IMR-90 (cell line): ENCODE data around the gene CLDN6. TPM values are rescaled to one million over a fixed set of nuclear protein-coding genes. Genes with fewer than 3 reads are reported as not detected.
A peak's percentile ranks its signal among the peaks of the same experiment; 100 is the strongest.

ENCODE experiments used
- ATAC-seq: fragments of 200-7000 bp; cut with Tn5 transposase; 2 replicates; pipeline ENCODE4 v1.9.1; 2020; ENCODE audit warnings: low read depth, mild to moderate bottlenecking, moderate library complexity
- BruUV-seq: library from RNA; stranded (reverse); fragments of 400-500 nt; replicated peaks from 2 replicates; lab custom pipeline; 2021; lab: Mats Ljungman, UMichigan
- CTCF ChIA-PET: fragments of 300-600 bp; formaldehyde crosslinking; extraction: SDS; loops from one replicate; lab custom pipeline; 2021; ENCODE audit warnings: antibody characterized with exemption; lab: Yijun Ruan, JAX
- POLR2A ChIA-PET: fragments of 300-600 bp; sonication (Branson Sonifier 250); formaldehyde crosslinking; loops from one replicate; lab custom pipeline; 2022; ENCODE audit warnings: antibody characterized with exemption; ENCODE audit not compliant: unreplicated experiment; lab: Charles Lee
- DNase-seq: peaks from one replicate; pipeline ENCODE4 v3.0.0; 2013
- H2AFZ ChIP-seq: replicated peaks from 2 replicates; pipeline ENCODE3; 2013; ENCODE audit warnings: low read length, mild to moderate bottlenecking; ENCODE audit not compliant: poor library complexity
- H2AK5ac ChIP-seq: 2 replicates; pipeline ENCODE4 v1.6.1; 2013; ENCODE audit warnings: low read depth, low read length, inconsistent platforms
- H2AK9ac ChIP-seq: replicated peaks from 2 replicates; pipeline ENCODE3; 2013; ENCODE audit warnings: mild to moderate bottlenecking, low read depth, low read length, moderate library complexity; ENCODE audit not compliant: poor library complexity
- H2BK120ac ChIP-seq: 2 replicates; pipeline ENCODE4 v1.6.1; 2013; ENCODE audit warnings: low read depth, low read length, inconsistent platforms
- H2BK15ac ChIP-seq: 3 replicates; pipeline ENCODE4 v1.6.1; 2013; ENCODE audit warnings: low read depth, low read length, inconsistent platforms
- H2BK20ac ChIP-seq: 2 replicates; pipeline ENCODE4 v1.6.1; 2013; ENCODE audit warnings: low read depth, mild to moderate bottlenecking, inconsistent platforms, low read length, moderate library complexity
- H2BK5ac ChIP-seq: 2 replicates; pipeline ENCODE4 v1.6.1; 2013; ENCODE audit warnings: mild to moderate bottlenecking, low read depth, low read length, inconsistent platforms; ENCODE audit not compliant: poor library complexity, severe bottlenecking
- H3K14ac ChIP-seq: replicated peaks from 2 replicates; pipeline ENCODE4 v1.6.1; 2013; ENCODE audit warnings: low read depth, low read length, inconsistent platforms
- H3K18ac ChIP-seq: 2 replicates; pipeline ENCODE4 v1.6.1; 2013; ENCODE audit warnings: low read depth, low read length, control low read depth
- H3K23ac ChIP-seq: 2 replicates; pipeline ENCODE4 v1.6.1; 2013; ENCODE audit warnings: low read depth, low read length, inconsistent platforms
- H3K27ac ChIP-seq: 2 replicates; pipeline ENCODE4 v1.5.1; 2013; ENCODE audit warnings: mild to moderate bottlenecking, control low read depth, low read length; ENCODE audit not compliant: insufficient read depth
- H3K27me3 ChIP-seq: 2 replicates; pipeline ENCODE4 v1.6.1; 2013; ENCODE audit warnings: low read length; ENCODE audit not compliant: control insufficient read depth, insufficient read depth
- H3K36me3 ChIP-seq: 2 replicates; pipeline ENCODE4 v1.6.1; 2013; ENCODE audit warnings: low read length, mixed read lengths; ENCODE audit not compliant: control insufficient read depth, insufficient read depth
- H3K4ac ChIP-seq: 2 replicates; pipeline ENCODE4 v1.6.1; 2013; ENCODE audit warnings: low read depth, low read length, inconsistent platforms
- H3K4me1 ChIP-seq: 2 replicates; pipeline ENCODE4 v1.6.1; 2013; ENCODE audit warnings: low read length, mixed read lengths; ENCODE audit not compliant: control insufficient read depth, insufficient read depth
- H3K4me2 ChIP-seq: 2 replicates; pipeline ENCODE4 v1.6.1; 2013; ENCODE audit warnings: low read depth, mild to moderate bottlenecking, control low read depth, low read length, moderate library complexity
- H3K4me3 ChIP-seq: 2 replicates; pipeline ENCODE4 v1.5.1; 2013; ENCODE audit warnings: low read depth, mild to moderate bottlenecking, control low read depth, low read length, moderate library complexity; ENCODE audit not compliant: insufficient read depth
- H3K56ac ChIP-seq: 2 replicates; pipeline ENCODE4 v1.6.1; 2013; ENCODE audit warnings: low read length, inconsistent platforms; ENCODE audit not compliant: insufficient read depth; ENCODE audit errors: extremely low read depth
- H3K79me1 ChIP-seq, 2 experiments: 2 replicates each; pipeline ENCODE4 v1.6.1; 2013; ENCODE audit warnings: low read length in 2 of 2, inconsistent platforms in 1 of 2, low read depth in 1 of 2
- H3K9ac ChIP-seq: 2 replicates; pipeline ENCODE4 v1.6.1; 2013; ENCODE audit warnings: low read depth, low read length, control low read depth
- H3K9me1 ChIP-seq: 2 replicates; pipeline ENCODE4 v1.6.1; 2013; ENCODE audit warnings: low read length, inconsistent platforms; ENCODE audit not compliant: insufficient read depth
- H3K9me3 ChIP-seq: 2 replicates; pipeline ENCODE4 v1.6.1; 2013; ENCODE audit warnings: low read length; ENCODE audit not compliant: control insufficient read depth, insufficient read depth
- H4K20me1 ChIP-seq: 2 replicates; pipeline ENCODE4 v1.6.1; 2013; ENCODE audit warnings: low read length, inconsistent platforms; ENCODE audit not compliant: insufficient read depth
- H4K5ac ChIP-seq: 2 replicates; pipeline ENCODE4 v1.6.1; 2013; ENCODE audit warnings: mild to moderate bottlenecking, low read depth, low read length, control low read depth
- H4K8ac ChIP-seq, 2 experiments: 2 replicates each; pipeline ENCODE4 v1.6.1; 2013; ENCODE audit warnings: low read depth in 2 of 2, low read length in 2 of 2, control low read depth in 1 of 2, inconsistent platforms in 1 of 2
- H4K91ac ChIP-seq: 2 replicates; pipeline ENCODE4 v1.6.1; 2013; ENCODE audit warnings: low read depth, low read length, inconsistent platforms; ENCODE audit not compliant: insufficient read depth
- BHLHE40 ChIP-seq: fragments of 150-350 bp; IDR thresholded peaks from 2 replicates; pipeline ENCODE4 v1.6.1; 2016; ENCODE audit warnings: mild to moderate bottlenecking, low read depth, low read length
- POLR2A ChIP-seq: IDR thresholded peaks from 2 replicates; pipeline ENCODE4 v1.6.1; 2012; ENCODE audit warnings: mild to moderate bottlenecking, low read depth, low read length
- RAD21 ChIP-seq: IDR thresholded peaks from 2 replicates; pipeline ENCODE4 v1.6.1; 2012; ENCODE audit warnings: low read length, improper control_type of control experiment
- SMC3 ChIP-seq: fragments of 150-350 bp; IDR thresholded peaks from 2 replicates; pipeline ENCODE4 v1.6.1; 2016; ENCODE audit warnings: low read depth, mild to moderate bottlenecking, antibody characterized with exemption, low read length, moderate library complexity
- WGBS, 2 experiments: methylation state at CpG; one replicate each; pipeline versions ENCODE4 v1.1.5 to v1.1.7; 2013; ENCODE audit warnings: missing lambda C conversion rate in 2 of 2; ENCODE audit not compliant: insufficient read length in 1 of 2; ENCODE audit errors: extremely low coverage in 2 of 2; 5-methylcytosine and 5-hydroxymethylcytosine counted together
- dilution Hi-C: fragments of 300-500 bp; cut with HindIII; formaldehyde crosslinking; loops from one replicate; pipeline ENCODE4 v1.14.3; 2018; ENCODE audit warnings: low sequenced_read_pairs; ENCODE audit not compliant: unreplicated experiment
- in situ Hi-C: fragments of 300-500 bp; cut with MboI; formaldehyde crosslinking; loops from 3 replicates; pipeline ENCODE4 v1.14.3; 2019; ENCODE audit warnings: low sequenced_read_pairs, inconsistent platforms, mixed read lengths
- intact Hi-C: fragments of 100-400 bp; cut with micrococcal nuclease; formaldehyde crosslinking; loops from 2 replicates; pipeline ENCODE4 v1.10.0; 2022
- polyA plus RNA-seq, 3 experiments: library from polyadenylated mRNA; depleted of rRNA; stranded (reverse); fragments of >200 nt; gene quantifications; 2 replicates each; pipeline ENCODE4 v1.2.3, GENCODE V29; 2012; ENCODE audit warnings: low replicate concordance in 1 of 3
- total RNA-seq: library from RNA; depleted of rRNA; stranded (reverse); fragments of >200 nt; gene quantifications from 2 replicates; pipeline ENCODE4 v1.2.3, GENCODE V29; 2012
- TF ChIP-seq, protein P1 (sequence below): conservative IDR thresholded peaks from 2 replicates; pipeline ENCODE4 v1.5.1; 2012; ENCODE audit warnings: mild to moderate bottlenecking, low read depth, low read length, improper control_type of control experiment

CLDN6 gene
- total and polyA plus RNA-seq, 2 of the 4 experiments (the other 2 are of a cell fraction): 0.14 TPM; not detected in 1

- DNase-seq: peak; percentile 57
- POLR2A ChIA-PET: no interaction called here
- peaks cover 0 to 8% of the 10 kb centered on the region in 2 experiments; a peak in 2 of 4 replicates for H3K79me1 ChIP-seq
- no peak overlapping the region for H3K4me3 ChIP-seq
- no peak overlapping the region for H4K8ac ChIP-seq
- peak; percentile 26; the same call in 1 of the 2 replicates for TF ChIP-seq RAD21
- TF ChIP-seq SMC3: 0 out of 2 replicates have a peak, but pooled peaks have one; percentile 22
- TF ChIP-seq, protein P1, sequence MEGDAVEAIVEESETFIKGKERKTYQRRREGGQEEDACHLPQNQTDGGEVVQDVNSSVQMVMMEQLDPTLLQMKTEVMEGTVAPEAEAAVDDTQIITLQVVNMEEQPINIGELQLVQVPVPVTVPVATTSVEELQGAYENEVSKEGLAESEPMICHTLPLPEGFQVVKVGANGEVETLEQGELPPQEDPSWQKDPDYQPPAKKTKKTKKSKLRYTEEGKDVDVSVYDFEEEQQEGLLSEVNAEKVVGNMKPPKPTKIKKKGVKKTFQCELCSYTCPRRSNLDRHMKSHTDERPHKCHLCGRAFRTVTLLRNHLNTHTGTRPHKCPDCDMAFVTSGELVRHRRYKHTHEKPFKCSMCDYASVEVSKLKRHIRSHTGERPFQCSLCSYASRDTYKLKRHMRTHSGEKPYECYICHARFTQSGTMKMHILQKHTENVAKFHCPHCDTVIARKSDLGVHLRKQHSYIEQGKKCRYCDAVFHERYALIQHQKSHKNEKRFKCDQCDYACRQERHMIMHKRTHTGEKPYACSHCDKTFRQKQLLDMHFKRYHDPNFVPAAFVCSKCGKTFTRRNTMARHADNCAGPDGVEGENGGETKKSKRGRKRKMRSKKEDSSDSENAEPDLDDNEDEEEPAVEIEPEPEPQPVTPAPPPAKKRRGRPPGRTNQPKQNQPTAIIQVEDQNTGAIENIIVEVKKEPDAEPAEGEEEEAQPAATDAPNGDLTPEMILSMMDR: peak; percentile 61
- TF ChIP-seq BHLHE40: no peak
- peak; percentile 19; the same call in 1 of the 2 replicates for TF ChIP-seq POLR2A
- no peak overlapping the region for H2BK5ac ChIP-seq
- H3K9ac ChIP-seq: no peak overlapping the region
- ATAC-seq: peak; percentile 3; the same call in 1 of the 2 replicates
- intact Hi-C loops: no loop called here
- no TSS peak for BruUV-seq
- dilution Hi-C loops: no loop called here
- peak overlapping the region; percentile 15 for H2AK9ac ChIP-seq
- H4K5ac ChIP-seq: no peak overlapping the region
- no peaks in the 10 kb centered on the region for H3K9me1 ChIP-seq
- H3K18ac ChIP-seq: no peak overlapping the region
- WGBS, 2 experiments: 30% methylated on average over 14 of the region's 58 CpGs; no CpG with 5 or more reads in 1 of the 2 experiments
- H3K36me3 ChIP-seq: peaks cover 11% of the 10 kb centered on the region; the same call in 1 of the 2 replicates
- H3K23ac ChIP-seq: no peak overlapping the region
- no peaks in the 10 kb centered on the region for H3K9me3 ChIP-seq
- H3K4ac ChIP-seq: no peak overlapping the region
- CTCF ChIA-PET: interaction anchor here (0.6 to 1.8 kb wide), 5 partner anchors 11 to 120 kb away, joined by 3 to 7 read pairs (median 3); partner anchors contain the start of gene MMP25
- no peak overlapping the region for H3K27ac ChIP-seq
- H3K4me1 ChIP-seq: peaks cover 1% of the 10 kb centered on the region
- no peak overlapping the region for H3K14ac ChIP-seq
- no peak overlapping the region for H3K56ac ChIP-seq
- H3K27me3 ChIP-seq: peaks cover 22% of the 10 kb centered on the region
- no peak overlapping the region for H2AK5ac ChIP-seq
- peaks cover 12% of the 10 kb centered on the region for H4K20me1 ChIP-seq
- no peak overlapping the region for H3K4me2 ChIP-seq
- H2BK20ac ChIP-seq: no peak overlapping the region
- H2BK15ac ChIP-seq: no peak overlapping the region
- in situ Hi-C loops: no loop called here
- no peak overlapping the region for H2BK120ac ChIP-seq
- H4K91ac ChIP-seq: no peak overlapping the region
- H2AFZ ChIP-seq: peak overlapping the region; percentile 34
Observed at GRCh38 chr16:3027983-3028715, 10.2 kb upstream of the CLDN6 start.
